GM19452 (cell line): ENCODE data around the gene HARBI1.

Experiments
- ATAC-seq: cut with Tn5 transposase; IDR thresholded peaks from one replicate; pipeline ENCODE4 v1.9.1; 2021; ENCODE audit not compliant: unreplicated experiment

The HARBI1 gene

DNA sequence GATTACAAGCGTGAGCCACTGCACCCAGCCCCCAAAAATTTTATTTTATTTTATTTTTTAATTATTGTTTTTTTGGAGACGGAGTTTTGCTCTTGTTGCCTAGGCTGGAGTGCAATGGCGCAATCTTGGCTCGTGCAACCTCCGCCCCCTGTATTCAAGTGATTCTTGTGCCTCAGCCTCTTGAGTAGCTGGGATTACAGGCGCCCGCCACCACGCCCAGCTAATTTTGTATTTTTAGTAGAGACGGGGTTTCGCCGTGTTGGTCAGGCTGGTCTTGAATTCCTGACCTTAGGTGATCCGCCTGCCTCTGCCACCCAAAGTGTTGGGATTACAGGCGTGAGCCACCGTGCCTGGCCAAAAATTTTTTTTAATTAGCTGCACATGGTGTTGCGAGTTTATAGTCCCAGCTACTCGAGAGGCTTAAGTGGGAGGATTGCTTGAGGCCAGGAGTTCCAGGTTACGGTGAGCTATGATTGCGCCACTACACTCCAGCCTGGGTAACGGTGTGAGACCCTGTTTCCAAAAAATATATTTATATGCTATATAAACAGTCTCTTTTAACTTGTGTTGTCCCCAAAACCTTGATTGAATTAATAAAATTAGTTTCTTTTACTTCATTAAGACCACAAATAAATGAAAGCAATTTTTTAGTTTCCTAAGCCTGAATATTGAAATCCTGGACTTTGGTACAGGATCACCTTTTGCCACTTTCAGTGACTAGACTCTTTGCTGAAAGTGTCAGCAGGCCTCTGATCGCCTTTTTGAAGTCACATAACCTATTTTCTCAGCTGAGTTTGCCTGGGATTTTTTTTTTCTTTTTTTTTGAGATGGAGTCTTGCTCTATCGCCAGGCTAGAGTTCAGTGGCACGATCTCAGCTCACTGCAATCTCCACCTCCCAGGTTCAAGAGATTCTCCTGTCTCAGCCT lies 16.5 kb upstream of the HARBI1 start:
- ATAC-seq, result no peak

DNA sequence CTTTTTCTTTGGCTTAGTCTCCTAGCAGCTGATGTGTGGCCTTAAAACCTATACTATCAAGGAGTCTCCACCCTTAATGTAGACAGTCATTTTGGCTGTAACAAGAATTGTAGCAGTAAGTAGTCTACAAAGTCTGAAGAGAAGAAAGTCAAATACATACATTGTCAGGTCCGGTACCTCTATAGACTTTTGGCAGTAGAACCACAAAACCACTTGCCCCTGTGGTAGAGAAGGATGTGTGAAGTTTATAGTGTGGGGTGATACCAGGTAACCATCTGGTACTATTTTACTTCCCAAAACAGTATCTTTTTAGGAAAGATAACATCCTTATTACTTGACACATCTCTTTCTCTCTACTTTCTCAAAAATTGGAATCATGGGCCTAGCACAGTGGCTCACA lies 15.5 kb upstream of the HARBI1 start:
- no peak for ATAC-seq

DNA sequence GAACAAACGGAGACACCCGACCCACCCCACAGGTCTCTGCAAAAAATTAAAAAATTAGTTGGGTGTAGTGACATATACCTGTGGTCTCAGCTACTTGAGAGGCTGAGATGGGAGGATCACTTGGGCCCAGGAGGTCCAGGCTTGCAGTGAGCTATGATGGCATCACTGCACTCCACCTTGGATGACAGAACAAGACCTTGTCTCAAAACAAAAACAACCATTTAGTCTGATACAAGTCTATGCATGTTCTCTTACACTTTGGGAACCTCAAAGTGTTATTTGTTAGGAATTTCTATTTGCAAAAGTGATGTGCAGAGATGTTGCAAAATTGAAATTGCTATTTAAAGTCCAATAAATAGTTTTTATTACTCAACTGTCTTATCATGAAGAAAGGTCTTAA lies 14.6 kb upstream of the HARBI1 start:
- ATAC-seq, result no peak

DNA sequence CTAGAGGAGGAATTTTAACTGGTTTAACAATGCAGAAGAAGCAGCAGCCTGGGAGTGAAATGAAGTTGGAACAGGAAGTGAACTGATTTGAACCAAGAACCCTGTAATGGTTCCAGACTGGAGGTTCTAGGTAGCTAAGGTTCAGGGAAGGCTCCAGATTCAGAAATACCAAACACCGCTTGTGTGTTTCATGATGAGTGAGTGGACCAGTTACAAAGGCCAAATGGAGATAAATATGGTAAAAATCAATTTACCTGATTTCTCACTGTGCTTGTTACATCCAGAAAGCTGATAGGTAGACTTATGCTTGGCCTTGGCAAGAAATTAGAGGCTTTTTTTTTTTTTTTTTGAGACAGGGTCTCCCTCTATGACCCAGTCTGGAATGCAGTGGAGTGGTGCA lies 13.2 kb upstream of the HARBI1 start:
- ATAC-seq, result no peak

DNA sequence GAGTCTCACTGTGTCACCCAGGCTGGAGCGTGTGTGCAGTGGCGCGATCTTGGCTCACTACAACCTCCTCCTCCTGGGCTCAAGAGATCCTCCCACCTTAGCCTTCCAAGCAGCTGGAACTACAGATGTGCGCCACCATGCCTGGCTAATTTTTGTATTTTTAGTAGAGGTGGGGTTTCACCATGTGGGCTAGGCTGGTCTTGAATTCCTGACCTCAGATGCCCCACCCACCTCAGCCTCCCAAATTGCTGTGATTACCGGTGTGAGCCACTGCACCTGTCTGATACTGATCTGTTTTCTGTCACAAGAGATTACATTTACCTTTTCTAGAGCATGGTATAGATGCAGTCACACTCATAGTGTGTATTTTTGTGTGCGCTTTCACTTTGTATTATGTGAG lies 11.9 kb upstream of the HARBI1 start:
- no peak for ATAC-seq

DNA sequence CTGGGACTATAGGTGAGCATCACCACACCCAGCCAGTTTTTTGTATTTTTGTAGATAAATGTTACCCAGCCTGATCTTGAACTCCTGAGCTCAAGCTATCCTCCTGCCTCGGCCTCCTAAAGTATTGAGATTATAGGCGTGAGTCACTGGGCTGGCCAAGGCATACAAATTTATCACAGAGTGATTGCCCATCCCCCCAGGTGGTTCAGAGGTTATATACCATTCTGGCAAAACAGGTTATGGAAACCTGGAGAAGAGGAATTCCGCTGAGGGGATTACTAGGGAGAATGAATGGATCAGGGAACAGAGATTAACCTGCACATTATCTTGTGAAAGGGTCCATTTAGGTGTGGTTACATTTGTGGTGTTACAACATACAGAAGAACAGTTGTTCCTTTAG lies 8.4 kb upstream of the HARBI1 start:
- ATAC-seq, result no peak

DNA sequence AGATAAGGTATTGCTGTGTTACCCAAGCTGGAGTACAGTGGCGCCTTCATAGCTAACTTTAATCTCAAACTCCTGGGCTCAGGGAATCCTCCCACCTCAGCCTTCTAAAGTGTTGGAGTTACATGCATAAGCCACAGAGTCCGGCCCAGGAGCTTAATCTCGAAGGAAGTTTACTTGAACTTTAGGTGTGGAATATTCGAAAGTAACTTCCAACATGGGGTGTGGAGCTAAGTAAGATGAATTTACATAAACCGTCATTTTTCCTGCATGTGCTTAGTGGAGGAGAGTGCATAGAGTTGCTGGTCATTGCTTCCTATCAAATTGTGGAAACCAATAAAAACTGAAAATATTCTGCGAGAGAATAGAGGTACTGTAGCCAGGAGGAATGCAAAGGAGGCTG lies 1.8 kb upstream of the HARBI1 start:
- no peak for ATAC-seq

DNA sequence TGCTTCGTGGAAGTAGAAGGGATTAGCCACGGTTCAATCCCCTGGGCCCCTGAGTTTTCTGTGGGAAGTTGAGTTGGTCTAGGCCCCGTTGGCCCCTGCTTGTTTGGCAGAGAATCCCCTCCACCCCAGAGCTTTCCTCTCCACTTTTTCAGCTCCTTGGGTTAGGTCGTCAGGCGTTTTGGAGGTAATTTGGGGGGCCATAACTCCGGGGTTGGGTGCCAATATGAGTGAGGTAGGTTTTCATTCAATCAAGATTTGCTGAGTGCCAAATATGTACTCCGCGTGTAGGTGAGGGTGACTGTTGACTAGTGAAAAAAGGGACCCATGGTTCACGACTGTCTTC lies 916 bp upstream of the HARBI1 start:
- no peak for ATAC-seq

DNA sequence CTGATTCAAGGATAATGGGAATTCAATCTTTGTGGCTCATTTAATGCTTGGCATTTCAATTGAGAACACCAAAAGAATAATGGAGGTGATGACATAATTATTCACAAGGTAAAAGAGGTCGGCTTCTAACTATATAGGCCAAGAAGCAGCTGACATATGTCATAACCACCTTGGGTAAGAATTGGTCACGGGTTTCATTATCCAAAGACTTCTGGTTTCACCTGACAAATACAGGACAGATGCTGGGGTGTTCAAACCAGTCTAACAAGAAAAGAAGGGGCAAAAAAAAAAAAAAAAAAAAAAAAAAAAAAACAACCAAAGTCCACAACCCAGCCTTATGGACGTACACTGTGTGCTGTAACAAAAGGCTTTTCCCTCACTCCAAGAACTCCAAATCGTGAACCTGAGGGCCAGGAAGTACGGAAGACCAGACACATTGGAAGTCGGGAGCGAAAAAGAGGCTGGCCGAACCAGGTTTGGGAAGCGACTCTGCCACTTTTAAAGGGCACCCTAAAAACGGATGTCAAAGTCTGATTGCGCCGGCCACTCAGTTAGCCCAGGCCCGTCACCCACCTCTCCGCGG lies 385 bp downstream of the HARBI1 start:
- no peak for ATAC-seq

DNA sequence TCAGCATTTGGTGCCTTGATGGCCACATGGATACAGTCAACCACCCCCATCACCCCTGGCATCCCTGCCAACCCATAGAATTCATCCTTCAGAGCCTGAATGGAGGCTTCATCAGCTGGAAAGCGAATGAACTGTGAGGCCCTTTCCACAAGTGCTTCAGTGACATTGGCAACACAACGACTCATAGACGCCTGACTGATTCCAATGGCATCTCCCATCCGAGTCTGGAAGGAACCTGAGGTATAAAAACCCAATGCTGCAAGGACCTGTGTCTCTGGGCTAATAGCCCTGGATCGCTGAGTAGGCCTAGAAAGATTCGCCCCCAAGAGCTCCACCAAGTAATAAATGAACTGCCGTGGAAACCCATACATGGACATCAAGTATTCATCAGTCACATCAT lies 1.3 kb downstream of the HARBI1 start:
- no peak for ATAC-seq

DNA sequence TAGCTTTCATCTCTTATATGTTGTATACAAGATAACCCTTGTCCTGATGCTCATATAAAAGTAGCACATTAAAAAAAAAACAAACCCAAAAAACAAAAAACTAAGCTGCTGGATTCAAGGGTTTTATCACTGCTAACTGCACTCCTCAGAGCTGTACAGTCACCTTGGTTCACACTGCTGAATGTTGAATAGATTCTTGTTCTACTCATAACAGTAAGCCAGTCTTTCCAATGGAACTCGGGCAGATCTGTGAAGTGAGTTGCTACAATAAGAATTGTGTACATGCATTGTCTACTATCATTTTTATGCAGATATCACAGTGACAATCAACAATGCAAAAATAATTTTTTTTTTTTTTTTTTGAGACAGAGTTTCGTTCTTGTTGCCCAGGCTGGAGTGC lies 4.7 kb downstream of the HARBI1 start:
- no peak for ATAC-seq

DNA sequence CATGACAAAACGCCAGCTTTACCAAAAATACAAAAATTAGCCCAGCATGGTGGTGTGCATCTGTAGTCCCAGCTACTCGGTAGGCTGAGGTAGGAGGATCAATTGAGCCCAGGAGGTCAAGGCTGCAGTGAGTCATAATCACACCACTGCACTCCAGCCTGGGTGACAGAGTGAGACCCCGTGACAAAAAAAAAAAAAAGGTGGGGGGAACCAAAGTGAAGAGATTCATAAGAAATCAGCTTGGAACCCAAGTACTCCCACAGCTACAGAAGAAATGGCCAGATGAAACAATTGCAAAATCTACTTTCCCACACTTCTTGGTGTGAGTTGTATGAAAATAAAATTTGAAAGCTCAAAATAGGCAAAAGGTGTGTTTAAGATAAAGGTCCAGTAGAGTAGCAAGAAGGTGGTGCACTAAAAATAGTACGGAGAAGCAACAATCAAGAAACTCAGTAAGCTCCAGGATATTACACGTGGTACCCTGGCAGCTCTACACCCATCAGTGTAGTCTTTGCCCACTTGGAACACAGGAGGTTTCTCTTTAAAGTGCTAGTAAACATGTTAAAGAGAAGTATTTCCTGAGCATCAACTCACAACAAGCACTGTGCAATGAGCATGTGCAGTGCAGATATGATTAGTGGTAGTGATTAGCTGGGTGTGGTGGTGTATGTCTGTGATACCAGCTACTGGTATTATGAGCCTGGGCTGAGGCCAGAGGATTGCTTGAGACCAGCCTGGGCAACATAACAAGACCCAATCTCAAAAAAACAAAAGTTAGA lies 5.3 kb downstream of the HARBI1 start:
- no peak for ATAC-seq

DNA sequence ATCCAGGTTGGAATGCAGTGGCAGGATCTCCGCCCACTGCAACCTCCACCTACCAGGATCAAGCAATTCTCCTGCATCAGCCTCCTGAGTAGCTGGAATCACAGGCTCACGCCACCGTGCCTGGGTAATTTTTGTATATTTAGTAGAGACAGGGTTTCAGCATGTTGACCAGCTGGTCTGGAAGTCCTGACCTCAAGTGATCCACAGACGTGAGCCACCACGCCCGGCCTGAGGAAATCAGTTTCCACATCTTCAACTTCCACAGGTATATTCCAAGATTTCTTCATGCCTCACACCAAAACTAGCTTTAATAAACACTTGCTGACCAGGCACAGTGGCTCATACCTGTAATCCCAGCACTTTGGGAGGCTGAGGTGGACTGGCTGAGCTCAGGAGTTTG lies 7.6 kb downstream of the HARBI1 start:
- ATAC-seq, result no peak

DNA sequence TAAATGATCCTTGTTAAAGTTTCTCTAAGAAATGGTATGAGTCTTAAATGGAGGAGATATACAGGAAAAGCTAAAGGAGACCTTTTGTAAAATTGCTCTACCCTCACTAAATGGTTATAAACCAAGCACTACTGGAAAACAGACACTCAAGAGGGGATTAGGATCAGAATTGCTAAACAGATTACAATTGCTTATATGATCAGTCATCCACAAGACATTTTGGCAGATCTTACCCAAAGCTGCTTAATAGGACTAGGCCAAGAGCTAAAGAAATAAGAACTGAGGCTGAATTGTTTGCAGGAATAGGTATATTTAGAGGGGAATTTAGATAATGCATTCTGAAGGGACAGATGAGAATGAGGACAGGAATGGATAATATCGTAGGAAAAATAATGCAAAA lies 9.5 kb downstream of the HARBI1 start:
- no peak for ATAC-seq

DNA sequence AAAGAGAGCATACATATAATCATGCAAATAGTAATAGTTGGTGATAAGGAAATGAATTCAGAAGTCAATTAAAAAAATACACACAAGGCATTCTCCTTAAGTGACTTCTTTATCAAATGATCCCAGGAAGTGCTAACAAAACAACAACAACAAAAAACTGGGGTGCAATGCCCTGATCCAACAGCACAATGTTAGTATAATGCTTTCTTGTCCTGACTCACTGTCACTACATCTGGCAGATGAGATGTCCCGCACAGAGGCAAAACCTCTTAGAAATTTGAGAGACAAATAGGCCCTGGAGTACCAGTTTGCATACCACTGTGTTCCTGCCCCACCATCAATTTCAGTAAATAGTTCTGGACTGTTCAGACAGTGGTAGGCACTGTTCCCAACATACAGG lies 12.2 kb downstream of the HARBI1 start:
- ATAC-seq, result no peak

DNA sequence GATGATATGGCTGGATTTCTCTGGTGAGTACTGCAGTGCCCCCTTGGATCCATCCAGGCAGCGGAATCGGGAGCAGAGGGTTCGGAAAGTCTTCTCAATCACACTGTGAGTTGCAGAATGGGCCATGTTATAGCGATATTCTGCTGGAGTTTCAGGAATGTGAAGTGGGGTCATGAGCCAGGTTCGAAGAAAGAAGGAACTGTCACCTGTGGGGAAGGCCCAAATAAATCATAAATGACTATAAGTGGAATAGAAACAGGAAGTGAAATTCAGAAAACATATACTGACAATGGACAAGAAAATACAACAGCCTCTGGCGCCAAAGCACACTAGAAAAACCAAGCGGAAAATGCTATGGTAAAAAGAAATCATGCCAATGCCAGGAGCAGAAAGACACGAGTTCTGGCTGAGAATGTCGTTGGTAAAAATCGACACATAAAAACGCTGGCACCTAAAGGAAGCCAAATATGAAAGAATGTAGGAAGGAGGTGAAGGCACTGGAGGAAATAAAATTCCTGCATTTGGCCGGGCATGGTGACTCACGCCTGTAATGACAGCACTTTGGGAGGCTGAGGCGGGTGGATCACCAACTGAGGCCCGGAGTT lies 13.2 kb downstream of the HARBI1 start:
- ATAC-seq, result no peak

DNA sequence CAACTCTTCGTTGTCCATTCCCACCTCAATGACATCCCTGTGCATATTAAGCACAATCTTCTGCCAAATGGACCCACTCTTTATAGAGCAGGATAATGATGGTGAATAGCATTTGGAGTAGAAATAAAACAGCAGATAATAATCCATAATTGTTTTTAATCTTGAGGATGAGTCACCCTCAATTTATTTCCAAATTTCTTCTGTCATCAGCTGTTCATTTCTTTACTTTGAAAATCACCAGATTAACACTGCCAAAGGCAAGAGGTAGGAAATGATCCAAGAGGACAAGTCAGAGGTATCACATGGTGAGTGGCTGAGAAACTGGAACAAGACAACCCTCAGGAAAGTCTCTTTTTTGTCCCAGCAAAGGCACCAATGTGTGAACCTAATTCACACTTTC lies 15.9 kb downstream of the HARBI1 start:
- no peak for ATAC-seq

DNA sequence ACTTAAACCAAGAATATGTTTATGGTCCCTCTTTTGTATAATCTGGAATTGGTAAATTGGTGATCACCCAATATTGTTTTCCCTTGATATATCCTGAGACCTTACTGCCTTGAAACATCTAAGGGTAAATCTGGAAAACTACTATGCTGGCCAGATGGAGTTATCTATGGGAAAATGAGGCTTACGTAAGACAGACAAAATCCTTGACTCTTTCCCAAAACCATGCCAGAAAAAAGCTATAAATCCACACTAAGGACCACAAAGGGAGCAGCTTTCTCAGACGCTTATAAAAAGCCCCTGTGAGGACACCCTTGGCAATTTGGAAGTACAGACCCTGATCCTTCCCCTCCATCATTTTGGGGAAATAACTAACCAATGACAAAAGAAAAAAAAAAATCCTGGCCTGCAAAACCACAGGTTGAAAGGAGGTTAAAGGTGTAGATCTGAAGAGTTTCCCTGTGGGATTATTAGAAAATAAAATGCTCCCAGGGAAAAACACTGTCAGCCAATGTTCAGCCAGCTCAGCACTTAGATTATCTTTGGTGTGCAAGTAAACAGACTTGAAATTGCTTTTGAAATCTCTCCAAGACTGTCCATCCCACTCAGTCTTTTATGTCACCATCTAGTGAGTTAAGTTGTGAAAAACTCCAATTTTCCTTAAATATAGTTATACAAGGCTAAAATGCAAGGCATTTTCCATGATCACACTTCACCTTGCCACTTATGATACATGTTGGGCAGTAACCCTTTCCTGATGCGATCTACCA lies 16.6 kb downstream of the HARBI1 start:
- ATAC-seq, result no peak

DNA sequence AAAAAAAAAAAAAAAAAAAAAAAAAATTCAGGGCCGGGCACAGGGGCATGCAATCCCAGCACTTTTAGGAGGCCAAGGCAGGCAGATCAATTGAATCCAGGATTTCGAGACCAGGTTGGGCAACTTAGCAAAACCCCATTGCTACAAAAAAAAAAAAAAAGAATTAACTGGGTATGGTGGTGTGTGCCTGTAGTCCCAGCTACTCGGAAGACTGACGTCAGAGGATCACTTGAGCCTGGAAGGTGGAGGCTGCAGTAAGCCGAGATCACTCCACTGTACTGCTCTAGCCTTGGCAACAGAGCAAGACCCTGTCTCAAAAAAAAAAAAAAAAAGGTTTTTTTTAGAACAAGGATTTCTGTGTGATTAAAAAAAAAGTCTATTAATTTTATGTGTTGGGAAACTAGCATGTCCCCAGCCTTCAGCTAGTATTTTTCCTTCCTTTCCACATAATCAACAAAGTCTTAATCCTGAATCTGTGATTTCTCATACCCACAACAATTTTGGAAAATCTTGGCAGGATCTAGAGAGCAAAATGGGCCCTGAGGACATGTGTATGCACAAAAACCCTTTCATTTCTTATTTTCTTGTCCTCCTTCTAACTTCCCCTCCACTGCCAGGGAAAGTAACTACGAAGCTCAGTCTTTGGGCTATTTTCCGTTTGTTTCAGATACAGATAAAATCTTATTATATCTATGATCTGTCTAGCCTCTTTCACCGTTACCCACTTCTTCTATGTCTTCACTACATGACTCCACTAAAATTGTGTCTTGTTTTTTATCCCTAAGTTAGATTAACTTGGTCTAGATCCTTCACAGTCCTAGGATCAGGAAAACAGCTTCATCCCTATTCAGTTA lies 17.5 kb downstream of the HARBI1 start:
- no peak for ATAC-seq

DNA sequence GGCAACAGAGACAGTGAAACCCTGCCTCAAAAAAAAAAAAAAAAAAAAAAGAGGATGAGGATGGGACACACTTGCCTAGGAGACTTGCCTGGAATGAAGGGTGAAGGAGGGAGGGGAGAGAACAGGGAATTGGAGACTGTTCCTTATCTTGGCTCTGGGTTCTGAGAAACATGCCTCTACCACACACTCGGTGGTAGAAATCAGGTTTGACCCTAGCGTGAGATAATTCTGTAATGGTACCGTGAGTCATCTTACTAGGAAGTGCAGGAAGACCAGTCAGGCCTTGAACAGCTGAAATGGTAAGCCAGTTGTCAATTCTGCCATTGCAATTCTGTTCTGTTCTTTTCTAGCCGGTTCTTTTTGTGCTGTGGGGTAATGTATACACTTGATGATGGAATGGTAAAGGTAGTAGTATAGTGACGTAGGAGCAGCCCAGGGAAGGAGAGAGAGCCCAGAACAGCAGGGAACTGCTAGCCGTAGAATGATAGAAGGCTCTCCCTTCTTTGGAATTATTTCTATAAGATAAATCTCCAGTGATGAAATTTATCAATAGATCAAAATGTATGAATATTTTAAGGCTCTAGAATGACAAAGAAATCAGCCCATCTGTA lies 19.3 kb downstream of the HARBI1 start:
- no peak for ATAC-seq
